ENCODE results near the gene ZNF784.

DNA sequence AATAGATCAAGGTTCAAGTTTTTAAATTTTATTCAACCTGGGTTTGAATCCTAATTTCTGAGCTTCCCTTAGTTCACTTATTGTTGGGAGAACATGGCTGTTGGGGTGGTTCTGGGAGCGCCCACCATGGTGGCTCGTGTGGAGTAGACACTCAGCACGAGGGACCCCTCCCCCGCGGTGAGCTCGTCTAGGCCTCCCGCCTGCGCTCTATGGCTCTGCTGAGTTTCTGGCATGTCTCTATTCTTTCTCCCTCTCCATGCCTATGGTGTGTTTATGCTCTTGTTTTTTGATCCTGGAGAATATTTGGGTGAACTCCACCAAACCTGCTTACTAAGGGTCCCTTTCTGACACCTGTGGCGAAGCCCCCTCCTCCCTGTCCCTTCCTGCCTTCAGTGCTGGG lies 49.1 kb upstream of the ZNF784 start:
- TF ChIP-seq ARID4A (CRISPR knock-in tag; IDR thresholded peaks at IDR 0.05; ENCODE audit: borderline replicate concordance) (no peak), POLR2A (IDR thresholded peaks at IDR 0.05; ENCODE audit: insufficient read depth in 1 of 2, low read depth in 2 of 2, low read length in 2 of 2) (no peak)

All from HepG2 (cell line).